NCI-H1092 treated with DMSO at 0.1 percent for 48 hours (cell line): ENCODE data around the gene PRSS3.
A peak's percentile ranks its signal among the peaks of the same experiment; 100 is the strongest.
"Not testable (repeated sequence)": the region's sequence is repeated elsewhere in the genome, so short reads cannot be mapped to it uniquely, and the experiment has no call there.

Source experiments
- DNase-seq: peaks from one replicate; lab custom pipeline; 2025; lab: John Stamatoyannopoulos, UW

The PRSS3 gene

GRCh38 chr9:33786681-33787080 is 8.7 kb upstream of the PRSS3 start:
- DNase-seq, result no peak

- no peak for DNase-seq
These were observed 7.5 kb upstream of the PRSS3 start for GRCh38 chr9:33787839-33788238.

GRCh38 chr9:33789429-33789828 is 5.9 kb upstream of the PRSS3 start:
- DNase-seq, result not testable (repeated sequence)

GRCh38 chr9:33791117-33791516 is 4.2 kb upstream of the PRSS3 start:
- DNase-seq, result no peak

GRCh38 chr9:33793496-33793895 is 1.9 kb upstream of the PRSS3 start:
- not testable (repeated sequence) for DNase-seq

GRCh38 chr9:33794560-33794959 is 801 bp upstream of the PRSS3 start:
- no peak for DNase-seq

GRCh38 chr9:33795819-33796218 is 458 bp downstream of the PRSS3 start:
- DNase-seq, result no peak

- DNase-seq, result not testable (repeated sequence)
These were observed 1.3 kb downstream of the PRSS3 start for GRCh38 chr9:33796679-33797078.

- no peak for DNase-seq
These were observed 2.5 kb downstream of the PRSS3 start for GRCh38 chr9:33797837-33798236.

- DNase-seq, result no peak
These were observed 3.2 kb downstream of the PRSS3 start for GRCh38 chr9:33798545-33798944.

- no peak for DNase-seq
These were observed 4.8 kb downstream of the PRSS3 start for GRCh38 chr9:33799928-33800704.

- no peak for DNase-seq
These were observed 5.5 kb downstream of the PRSS3 start for GRCh38 chr9:33800886-33801285.

- DNase-seq, result not testable (repeated sequence)
These were observed 6.7 kb downstream of the PRSS3 start for GRCh38 chr9:33801943-33802500.

- DNase-seq, result not testable (repeated sequence)
These were observed 8.8 kb downstream of the PRSS3 start for GRCh38 chr9:33804196-33804595.

GRCh38 chr9:33807156-33807555 is 11.8 kb downstream of the PRSS3 start:
- peak; percentile 73 for DNase-seq

GRCh38 chr9:33808979-33809322 is 13.6 kb downstream of the PRSS3 start:
- DNase-seq, result not testable (repeated sequence)

- no peak for DNase-seq
These were observed 14.1 kb downstream of the PRSS3 start for GRCh38 chr9:33809506-33809905.

GRCh38 chr9:33813712-33814641 is 18.6 kb downstream of the PRSS3 start:
- peak; percentile 56 for DNase-seq

GRCh38 chr9:33815781-33816180 is 20.4 kb downstream of the PRSS3 start:
- no peak for DNase-seq

GRCh38 chr9:33816327-33817252 is 21.2 kb downstream of the PRSS3 start, which contains the start of gene UBE2R2:
Gene UBE2R2, plus strand, starts transcription at chr9:33817160. Its CDS starts 598 bp downstream, at chr9:33817758.
- peak; percentile 95 for DNase-seq
